HG03175 (cell line): Measurements from ENCODE around the gene VTN.

ENCODE experiments used
- ATAC-seq: cut with Tn5 transposase; IDR thresholded peaks from one replicate; pipeline ENCODE4 v1.9.1; 2021; ENCODE audit warnings: mild to moderate bottlenecking, moderate library complexity; ENCODE audit not compliant: unreplicated experiment

VTN gene

DNA sequence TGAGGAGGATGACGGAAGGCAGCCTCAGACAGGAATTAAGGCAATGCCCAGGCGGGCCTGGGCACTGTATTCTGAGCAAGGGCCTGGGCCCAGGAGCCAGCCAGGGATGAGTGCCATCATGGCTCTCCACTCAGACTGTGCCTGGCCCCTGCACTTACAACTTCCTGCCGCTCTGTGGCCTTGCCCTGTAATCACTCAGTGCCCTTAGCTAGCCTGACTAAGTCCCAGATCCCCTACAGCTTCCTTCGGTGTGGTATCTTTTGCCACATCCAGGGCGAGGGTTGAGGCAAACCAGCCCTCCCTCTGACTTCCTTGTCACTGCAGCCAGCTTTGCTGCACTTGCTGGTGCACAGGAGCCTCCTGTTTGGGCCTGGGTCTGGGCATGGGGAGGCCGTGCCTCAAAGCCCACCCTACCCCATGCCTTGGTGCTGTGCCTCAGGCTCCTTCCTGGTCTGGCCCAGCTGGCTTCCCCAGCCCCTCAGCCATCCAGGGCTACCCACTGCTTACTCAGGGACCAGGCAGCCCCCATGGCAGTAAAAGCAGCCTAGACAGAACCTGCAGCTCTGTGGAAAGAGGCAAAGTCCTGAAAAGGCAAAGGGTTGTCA is 26.6 kb upstream of the VTN start:
- no peak for ATAC-seq

DNA sequence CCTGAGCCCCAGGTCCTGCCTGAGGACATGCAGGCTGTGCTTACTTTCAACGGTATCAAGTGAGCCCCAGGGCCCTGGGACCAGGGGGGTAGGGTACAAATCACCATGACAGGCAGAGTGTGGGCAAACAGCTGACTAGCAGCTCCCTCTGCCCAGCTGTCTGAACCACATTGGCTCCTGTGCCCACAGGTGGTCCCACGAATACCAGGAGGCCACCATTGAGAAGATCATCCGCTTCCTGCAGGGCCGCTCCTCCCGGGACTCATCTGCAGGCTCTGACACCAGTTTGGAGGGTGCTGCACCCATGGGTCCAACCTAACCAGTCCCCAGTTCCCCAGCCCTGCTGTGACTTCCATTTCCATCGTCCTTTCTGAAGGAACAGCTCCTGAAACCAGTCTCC is 25.9 kb upstream of the VTN start:
- no peak for ATAC-seq

DNA sequence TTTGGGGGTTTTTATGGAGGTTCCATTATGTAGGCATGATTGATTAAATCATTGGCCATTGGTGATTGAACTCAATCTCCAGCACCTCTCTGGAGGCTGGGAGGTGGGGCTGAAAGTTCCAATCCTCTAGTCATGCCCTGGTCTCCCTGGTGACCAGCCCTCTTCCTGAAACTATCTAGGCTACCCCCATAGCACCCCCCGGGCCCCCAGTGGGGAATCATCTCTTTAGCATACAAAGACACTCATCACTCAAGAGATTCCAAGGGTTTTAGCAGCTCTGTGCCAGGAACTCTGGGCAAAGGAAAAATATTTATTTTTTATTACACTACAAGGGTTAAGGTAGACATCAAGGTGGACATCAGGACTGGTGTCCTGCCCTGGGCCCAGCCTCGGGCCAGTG is 25.3 kb upstream of the VTN start:
- no peak for ATAC-seq

DNA sequence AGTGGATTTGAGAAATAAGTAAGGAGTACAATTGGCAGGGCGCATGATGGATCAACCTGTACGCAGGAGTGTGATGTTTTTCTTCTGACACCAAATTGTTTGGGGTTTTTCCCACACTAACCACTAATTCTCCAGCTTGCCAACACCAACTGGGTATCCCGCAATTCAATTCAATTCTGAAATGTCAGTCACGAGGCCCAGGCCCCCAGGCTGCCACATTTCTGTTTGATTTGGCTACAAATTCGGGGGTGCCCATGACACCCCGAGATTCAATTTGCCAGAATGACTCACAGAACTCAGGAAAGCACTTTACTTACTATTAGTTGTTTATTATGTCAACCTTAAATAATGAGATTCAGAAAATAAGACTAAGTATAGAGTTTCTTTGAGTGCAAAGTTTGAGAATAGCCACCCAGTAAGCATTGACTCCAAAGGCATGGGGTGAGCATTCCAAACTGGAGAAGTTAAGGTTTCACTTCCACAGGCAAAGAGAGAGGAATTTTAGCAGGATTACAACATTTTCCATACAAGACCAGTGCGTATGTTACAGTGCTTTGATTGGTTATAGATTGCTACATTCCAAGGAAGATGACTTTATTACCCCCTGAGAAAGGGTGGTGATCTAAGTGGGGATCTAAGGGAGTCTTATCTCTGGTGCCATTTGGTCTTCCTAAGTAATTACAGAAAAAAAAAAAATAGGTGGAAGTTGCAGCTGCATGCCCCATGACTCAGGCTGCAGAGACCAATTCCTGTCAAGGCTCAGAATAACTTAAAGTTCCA is 24.4 kb upstream of the VTN start:
- ATAC-seq = no peak

DNA sequence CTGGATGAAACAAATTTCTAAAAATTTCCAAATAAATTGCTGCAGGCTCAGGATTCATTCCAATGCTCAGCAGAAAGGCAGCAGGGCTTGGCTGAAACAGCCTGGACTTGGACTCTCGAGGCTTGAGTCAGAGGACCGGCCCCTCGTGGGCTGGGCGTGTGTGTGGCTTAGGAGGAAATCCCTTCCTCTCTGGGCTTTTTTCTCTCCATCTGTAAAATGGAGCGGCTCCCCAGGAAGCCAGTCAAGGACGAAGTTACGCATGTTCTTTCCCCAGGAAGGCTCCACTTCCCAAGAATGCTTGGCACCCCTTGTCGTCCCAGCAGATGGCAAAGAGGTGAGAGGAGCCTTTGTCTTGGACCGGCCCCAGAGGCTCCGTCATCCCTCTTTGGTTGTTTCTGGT is 22.4 kb upstream of the VTN start:
- ATAC-seq = no peak

DNA sequence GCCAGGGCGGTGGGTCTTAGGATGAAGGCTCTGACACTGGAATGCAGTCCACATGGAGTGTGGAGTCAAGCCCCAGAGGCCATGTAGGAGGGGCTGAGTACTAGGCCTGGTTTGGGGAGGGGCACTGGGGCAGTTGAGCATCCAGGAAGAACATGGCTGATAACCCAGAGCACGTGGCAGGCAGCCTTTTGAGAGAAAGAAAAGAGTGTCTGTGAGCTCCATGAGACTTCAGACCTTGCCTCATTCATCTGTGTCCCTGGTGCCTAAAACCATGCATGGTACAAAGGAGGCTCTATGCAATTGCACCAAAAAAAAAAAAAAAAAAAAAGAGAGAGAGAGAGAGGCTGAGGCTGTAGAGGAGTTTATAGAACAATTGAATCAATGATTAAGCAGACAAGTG is 21.3 kb upstream of the VTN start:
- ATAC-seq = no peak

DNA sequence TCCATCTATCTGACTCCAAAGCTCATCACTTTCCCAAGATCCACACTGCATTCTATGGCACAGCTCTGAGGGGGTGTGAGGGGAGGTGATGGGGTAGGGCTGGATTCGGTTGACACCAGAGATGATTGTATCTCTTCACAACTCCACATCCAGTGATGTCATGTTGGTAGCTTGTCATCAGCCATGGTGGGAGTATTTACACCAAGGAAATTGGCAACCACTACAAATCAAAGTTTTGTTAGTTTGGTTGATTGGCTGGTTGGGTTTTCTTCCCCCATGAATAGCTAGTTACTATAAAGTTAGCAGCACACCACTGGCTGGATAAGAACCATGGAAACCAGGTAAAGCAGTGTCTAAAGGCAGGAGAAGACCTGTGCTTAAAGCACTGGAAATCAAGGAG is 20.9 kb upstream of the VTN start:
- ATAC-seq = no peak

DNA sequence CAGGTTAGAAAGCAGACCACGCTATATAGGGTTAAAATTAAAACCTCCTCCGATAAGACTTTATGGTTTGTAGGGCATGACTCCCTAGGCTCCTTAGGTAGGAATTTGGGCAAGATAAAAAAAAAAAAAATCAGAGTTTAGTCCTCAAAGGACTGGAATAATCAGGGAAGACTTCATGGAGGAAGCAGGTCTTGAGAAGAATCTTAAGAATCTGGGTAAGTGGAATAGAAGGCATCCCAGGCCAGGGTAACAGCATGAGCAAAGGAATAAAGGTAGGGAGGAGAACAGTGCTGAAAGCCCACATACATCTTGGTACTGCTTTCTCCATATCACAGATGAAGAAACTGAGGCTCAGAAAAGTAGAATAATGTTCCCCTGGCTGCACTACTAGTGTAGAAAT is 20.5 kb upstream of the VTN start:
- no peak for ATAC-seq

DNA sequence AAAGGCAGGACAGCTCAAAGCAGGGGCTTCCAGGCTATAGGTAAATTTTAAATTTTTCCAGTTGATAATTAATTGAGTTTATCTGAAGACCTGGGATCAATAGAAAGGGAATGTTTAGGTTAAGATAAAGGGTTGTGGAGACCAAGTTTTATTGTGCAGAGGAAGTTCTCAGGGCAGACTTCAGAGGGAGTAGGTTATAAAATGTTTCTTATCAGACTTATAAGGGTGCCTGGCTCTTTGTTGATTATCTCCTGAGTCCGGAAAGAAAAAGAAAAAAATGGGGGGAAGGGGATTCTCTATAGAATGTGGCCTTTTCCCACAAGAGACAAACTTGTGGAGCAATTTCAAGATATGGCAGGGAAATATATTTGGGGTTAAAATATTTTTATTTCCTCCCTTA is 20.0 kb upstream of the VTN start:
- ATAC-seq = no peak

DNA sequence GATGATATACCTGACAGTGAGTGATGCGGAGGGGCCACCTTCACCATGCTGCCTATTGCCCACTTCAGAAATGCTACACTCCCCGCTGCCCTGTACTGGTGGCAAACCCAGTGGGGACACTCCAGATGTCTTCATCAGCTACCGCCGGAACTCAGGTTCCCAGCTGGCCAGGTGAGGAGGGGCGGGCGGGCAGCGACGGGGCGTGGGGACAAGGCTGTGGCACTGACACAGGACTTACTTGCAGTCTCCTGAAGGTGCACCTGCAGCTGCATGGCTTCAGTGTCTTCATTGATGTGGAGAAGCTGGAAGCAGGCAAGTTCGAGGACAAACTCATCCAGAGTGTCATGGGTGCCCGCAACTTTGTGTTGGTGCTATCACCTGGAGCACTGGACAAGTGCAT is 18.0 kb upstream of the VTN start:
- ATAC-seq = no peak

DNA sequence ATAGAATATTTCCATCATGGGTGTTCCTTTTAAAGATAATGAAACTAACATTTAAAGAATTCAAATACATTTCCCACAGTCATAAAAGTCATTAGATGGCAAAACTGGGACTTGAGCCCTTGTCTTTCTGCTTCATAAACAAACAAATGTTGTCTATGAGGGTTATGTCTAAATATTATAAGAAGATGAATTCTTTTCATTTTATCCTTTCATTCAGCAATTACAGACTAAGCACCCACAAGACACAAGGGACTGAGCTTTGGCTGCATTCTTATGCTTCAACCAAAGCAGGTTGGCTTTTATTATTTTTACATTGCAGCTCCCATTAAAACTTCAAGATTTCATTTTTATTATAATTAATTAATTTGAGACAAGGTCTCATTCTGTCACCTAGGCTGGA is 16.3 kb upstream of the VTN start:
- no peak for ATAC-seq

DNA sequence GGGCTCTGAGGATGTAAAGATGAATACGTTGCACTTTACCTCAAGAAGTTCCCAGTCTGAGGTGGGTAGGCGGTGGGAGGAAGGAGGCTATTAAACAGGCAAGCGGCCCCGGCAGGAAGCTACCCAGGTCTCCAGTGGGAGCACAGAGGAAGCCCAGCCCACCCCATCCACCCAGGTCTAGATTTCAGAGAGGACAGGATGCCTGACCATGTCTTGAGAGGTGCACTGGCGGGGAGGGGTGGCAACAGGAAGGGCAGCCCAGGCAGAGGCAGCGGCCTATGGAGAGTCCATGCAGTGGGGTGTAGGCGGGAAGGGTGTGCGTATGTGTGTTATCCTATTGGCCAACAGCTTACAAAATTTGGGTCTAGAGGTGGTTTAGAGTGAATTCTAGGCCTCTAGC is 15.3 kb upstream of the VTN start:
- no peak for ATAC-seq

DNA sequence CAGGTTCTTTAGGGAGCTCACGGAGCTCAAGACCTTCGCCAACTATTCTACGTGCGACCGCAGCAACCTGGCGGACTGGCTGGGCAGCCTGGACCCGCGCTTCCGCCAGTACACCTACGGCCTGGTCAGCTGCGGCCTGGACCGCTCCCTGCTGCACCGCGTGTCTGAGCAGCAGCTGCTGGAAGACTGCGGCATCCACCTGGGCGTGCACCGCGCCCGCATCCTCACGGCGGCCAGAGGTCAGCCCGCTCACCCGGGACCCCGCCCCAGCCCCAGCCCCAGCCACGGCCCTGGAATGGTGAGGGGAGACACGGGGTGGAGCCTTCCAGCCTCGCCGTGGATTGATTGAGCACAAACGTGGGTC is 14.9 kb upstream of the VTN start:
- ATAC-seq = no peak

DNA sequence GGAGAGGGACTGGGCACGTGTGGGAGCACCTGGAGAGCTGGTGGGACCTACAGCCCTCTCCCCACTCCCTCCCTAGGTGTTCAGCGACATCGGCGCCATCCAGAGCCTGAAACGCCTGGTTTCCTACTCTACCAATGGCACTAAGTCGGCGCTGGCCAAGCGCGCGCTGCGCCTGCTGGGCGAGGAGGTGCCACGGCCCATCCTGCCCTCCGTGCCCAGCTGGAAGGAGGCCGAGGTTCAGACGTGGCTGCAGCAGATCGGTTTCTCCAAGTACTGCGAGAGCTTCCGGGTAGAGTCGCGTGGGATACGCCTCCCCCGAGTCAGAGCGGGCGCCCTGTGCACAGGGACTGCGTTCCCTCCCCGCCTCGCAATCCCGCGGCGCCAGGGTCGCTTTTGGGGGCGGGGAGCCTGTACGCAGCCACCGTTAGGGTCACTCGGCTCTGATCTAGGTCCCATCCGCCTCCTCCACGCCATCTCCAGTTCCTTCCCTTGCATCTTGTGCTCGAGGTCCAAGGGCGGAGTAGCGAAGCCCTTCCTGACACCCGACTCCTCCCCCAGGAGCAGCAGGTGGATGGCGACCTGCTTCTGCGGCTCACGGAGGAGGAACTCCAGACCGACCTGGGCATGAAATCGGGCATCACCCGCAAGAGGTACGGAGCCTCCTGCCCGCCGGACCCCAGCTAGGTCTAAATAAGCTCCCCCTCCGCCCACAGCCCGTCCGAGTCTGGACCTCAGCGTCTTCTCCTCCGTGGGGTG is 14.4 kb upstream of the VTN start:
- ATAC-seq = peak; percentile 84

DNA sequence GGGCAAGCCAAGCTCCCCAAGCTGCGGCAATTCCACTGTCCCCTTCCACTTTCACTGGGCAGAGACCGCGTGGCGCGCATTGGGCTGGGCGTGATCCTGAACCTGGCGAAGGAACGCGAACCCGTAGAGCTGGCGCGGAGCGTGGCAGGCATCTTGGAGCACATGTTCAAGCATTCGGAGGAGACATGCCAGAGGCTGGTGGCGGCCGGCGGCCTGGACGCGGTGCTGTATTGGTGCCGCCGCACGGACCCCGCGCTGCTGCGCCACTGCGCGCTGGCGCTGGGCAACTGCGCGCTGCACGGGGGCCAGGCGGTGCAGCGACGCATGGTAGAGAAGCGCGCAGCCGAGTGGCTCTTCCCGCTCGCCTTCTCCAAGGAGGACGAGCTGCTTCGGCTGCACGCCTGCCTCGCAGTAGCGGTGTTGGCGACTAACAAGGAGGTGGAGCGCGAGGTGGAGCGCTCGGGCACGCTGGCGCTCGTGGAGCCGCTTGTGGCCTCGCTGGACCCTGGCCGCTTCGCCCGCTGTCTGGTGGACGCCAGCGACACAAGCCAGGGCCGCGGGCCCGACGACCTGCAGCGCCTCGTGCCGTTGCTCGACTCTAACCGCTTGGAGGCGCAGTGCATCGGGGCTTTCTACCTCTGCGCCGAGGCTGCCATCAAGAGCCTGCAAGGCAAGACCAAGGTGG is 11.2 kb upstream of the VTN start:
- no peak for ATAC-seq

DNA sequence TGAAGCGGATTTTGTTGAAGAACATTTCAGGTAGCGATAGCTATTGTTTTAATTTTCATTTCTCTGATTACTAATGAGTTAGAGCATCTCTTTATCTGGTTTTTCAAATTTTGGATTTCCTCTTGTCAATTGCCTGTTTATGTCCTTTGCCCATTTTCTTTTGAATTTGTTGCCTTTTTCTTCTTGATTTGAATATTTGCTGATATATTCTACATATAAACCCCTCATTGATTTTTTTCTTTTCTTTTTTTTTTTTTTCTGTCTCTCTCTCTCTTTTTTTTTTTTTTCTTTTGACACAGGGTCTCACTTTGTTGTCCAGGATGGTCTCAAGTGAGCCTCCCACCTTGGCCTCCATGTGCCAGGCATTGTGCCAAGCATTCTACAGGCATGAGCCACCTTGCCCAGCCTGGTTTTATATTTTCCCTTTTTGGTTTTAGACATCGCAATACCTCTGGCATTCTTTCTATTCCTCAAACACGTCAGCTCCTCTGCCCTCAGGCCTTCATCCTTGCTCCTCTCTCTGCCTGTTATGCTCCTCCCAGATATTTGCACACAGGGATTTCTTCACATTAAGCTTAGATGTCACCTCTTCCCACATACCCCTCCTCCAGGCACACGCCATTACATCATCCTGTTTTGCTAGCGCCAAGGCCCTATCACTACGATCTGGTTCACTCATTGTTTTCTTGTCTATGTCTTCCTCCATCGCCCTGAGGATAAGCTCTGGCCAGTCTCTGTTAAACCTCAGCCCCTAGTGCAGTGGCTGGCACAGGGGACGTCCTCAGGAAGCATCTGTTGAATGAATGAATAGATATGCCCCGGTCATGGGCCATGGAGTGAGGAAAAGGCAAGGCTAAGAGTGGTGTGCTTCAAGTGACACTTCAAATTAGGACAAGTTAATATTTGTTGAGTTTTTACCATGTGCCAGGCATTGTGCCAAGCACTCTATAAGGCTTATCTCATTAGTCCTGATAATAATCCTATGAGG is 10.0 kb upstream of the VTN start:
- no peak for ATAC-seq

DNA sequence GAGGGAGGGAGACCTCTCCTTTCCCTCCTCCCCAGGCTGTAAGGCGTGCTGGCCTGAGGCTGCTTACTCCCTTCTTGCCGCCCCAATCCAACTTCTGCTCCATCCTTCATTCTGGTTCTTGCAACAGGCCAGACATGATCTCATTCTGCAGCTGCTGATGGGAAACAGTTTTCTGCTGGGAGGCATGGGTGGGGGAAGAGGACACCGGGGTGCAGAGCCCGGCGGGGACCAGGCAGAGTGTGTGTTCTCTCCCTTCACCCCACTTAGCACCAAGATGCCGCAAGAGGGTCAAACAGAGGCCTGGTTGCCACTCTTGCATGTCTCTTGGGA is 2.8 kb upstream of the VTN start:
- no peak for ATAC-seq

DNA sequence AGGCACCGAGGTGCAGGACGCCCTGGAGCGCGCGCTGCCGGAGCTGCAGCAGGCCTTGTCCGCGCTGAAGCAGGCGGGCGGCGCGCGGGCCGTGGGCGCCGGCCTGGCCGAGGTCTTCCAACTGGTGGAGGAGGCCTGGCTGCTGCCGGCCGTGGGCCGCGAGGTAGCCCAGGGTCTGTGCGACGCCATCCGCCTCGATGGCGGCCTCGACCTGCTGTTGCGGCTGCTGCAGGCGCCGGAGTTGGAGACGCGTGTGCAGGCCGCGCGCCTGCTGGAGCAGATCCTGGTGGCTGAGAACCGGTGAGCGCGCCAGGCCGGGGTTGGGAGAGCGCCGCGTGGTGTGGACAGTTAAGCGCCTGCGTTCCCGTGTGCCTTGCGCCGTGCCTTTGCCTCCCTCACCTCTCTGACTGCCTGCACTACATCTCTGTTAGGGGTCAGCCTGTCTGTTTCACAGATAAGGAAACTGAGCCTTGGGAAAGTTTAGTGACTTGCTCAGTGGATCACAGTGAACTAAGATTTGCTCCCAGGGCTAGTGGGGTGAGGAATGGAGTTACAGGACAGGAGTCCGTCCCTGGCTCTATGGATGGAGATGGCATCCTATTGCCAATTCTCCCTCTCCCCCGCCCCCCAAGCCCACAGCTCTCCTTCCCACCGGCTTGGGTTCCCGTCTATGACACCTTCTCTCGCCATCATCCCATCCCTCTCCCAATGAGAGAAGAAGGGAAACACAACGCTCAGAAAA is 2.3 kb upstream of the VTN start:
- ATAC-seq = peak; percentile 18

DNA sequence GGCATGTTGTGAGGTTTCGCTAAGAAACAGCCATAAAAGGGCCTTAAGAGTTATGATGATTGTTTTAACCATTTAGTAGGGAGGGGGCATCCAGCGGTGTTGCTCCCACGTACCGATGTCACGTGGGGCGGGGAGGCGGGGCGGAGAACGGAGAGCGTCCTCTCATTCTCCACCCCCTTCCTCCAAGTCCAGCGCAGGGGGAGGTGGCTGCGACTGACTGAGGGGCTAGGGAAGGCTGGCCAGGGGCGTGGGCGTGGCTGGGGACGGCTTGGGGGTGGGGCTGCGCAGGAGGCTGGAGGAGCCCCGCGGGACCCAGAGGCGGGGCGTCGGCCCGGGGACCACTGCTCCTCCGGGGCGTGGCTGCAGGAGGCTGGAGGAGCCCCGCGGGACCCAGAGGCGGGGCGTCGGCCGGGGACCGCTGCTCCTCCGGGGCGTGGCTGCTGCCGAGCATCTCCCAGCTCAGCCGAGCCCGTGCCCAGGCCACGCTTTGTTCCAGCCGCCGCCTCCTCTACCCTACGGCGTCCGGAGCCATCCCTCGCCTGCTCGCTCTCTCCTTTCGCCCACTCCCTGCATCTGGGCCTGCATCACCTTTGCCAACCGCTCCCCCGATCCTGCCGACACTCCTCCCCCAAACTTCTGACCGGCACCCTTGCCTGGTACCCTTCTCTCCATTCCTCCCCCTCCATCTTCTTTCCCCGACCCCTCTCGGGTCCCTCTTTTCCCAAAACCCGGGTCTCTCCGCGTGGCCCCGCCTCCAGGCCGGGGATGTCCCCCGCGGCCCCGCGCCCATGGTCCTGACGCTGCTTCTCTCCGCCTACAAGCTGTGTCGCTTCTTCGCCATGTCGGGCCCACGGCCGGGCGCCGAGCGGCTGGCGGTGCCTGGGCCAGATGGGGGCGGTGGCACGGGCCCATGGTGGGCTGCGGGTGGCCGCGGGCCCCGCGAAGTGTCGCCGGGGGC is 1.4 kb upstream of the VTN start, which contains the start of gene SARM1:
SARM1 (plus strand) TSS at position 450 of the 958 bp plus-strand sequence; CDS start at position 789, 339 bp downstream.
- ATAC-seq = peak; percentile 83
